ENCODE measurements around the gene OR51M1.

DNA sequence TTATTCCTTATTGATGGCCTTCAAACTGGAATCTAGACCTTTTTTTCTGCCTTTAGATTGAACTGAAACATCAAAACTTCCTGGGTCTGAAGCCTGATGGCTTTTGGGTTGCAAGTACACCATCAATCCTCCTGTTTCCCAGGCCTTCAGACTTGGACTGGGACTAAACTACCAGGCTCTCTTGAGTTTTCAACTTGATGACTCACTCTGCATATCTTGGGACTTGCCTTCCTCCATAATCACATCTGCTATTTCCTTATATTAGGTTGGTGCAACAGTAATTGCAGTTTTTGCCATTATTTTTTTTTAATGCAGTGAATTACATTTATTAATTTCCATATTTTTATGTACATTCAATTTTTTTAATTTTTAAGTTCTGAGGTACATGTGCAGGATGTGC lies 47.3 kb upstream of the OR51M1 start:
- TF ChIP-seq, protein P1, sequence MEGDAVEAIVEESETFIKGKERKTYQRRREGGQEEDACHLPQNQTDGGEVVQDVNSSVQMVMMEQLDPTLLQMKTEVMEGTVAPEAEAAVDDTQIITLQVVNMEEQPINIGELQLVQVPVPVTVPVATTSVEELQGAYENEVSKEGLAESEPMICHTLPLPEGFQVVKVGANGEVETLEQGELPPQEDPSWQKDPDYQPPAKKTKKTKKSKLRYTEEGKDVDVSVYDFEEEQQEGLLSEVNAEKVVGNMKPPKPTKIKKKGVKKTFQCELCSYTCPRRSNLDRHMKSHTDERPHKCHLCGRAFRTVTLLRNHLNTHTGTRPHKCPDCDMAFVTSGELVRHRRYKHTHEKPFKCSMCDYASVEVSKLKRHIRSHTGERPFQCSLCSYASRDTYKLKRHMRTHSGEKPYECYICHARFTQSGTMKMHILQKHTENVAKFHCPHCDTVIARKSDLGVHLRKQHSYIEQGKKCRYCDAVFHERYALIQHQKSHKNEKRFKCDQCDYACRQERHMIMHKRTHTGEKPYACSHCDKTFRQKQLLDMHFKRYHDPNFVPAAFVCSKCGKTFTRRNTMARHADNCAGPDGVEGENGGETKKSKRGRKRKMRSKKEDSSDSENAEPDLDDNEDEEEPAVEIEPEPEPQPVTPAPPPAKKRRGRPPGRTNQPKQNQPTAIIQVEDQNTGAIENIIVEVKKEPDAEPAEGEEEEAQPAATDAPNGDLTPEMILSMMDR (IDR thresholded peaks at IDR 0.05): no peak
- TF ChIP-seq POLR2A (IDR thresholded peaks at IDR 0.05): no peak

All from body of pancreas (tissue), 4 donors.